ENCODE results near the gene NAT8. TPM values are rescaled to one million over a fixed set of nuclear protein-coding genes. Genes with fewer than 3 reads are reported as not detected.

Gene NAT8
- total RNA-seq, 6 donors from 2014 or later: not detected

- no peaks in the 10 kb centered on the region for H3K27me3 ChIP-seq
- H3K9me3 ChIP-seq: no peaks in the 10 kb centered on the region
- no peak overlapping the region for H3K4me3 ChIP-seq
- peaks cover 4 to 47% (median 24%) of the 10 kb centered on the region in 4 donors for H3K36me3 ChIP-seq
- no peak overlapping the region for H3K27ac ChIP-seq
- 96 to 98% methylated on average over 5 of the region's 5 CpGs for WGBS, 2 donors
- no peak for DNase-seq
- ATAC-seq (ENCODE audit: low FRiP score in 2 of 2): no peak
- TF ChIP-seq EP300 (IDR thresholded peaks at IDR 0.05): no peak
- no peak for TF ChIP-seq POLR2AphosphoS5 (IDR thresholded peaks at IDR 0.05)
- TF ChIP-seq POLR2A (IDR thresholded peaks at IDR 0.05): no peak
- TF ChIP-seq CTCF (IDR thresholded peaks at IDR 0.05): no peak
- H3K4me1 ChIP-seq: no peaks in the 10 kb centered on the region
Measured at GRCh38 chr2:73601780-73602179, 40.4 kb downstream of the NAT8 start.

- Histone ChIP-seq H3K27ac (no peak overlapping the region), H3K36me3 (no peaks in the 10 kb centered on the region), H3K4me3 (no peak overlapping the region), H3K27me3 (no peaks in the 10 kb centered on the region), H3K9me3 (no peaks in the 10 kb centered on the region), H3K4me1 (no peaks in the 10 kb centered on the region)
- 96 to 99% methylated on average over 2 of the region's 2 CpGs for WGBS, 2 donors
- ATAC-seq (ENCODE audit: low FRiP score in 2 of 2) (no peak), DNase-seq (no peak)
- no peak for TF ChIP-seq POLR2A (IDR thresholded peaks at IDR 0.05)
- TF ChIP-seq EP300 (IDR thresholded peaks at IDR 0.05): no peak
- no peak for TF ChIP-seq POLR2AphosphoS5 (IDR thresholded peaks at IDR 0.05)
- TF ChIP-seq CTCF (IDR thresholded peaks at IDR 0.05): no peak
Measured at GRCh38 chr2:73594251-73594650, 48.0 kb downstream of the NAT8 start.

- Histone ChIP-seq H3K4me3 (no peak overlapping the region), H3K9me3 (no peaks in the 10 kb centered on the region), H3K4me1 (no peaks in the 10 kb centered on the region), H3K36me3 (no peaks in the 10 kb centered on the region), H3K27ac (no peak overlapping the region), H3K27me3 (no peaks in the 10 kb centered on the region)
- WGBS, 2 donors: 98 to 100% methylated on average over 2 of the region's 2 CpGs
- DNase-seq: no peak
- no peak for ATAC-seq (ENCODE audit: low FRiP score in 2 of 2)
- TF ChIP-seq CTCF (IDR thresholded peaks at IDR 0.05) (no peak), POLR2AphosphoS5 (IDR thresholded peaks at IDR 0.05) (no peak), POLR2A (IDR thresholded peaks at IDR 0.05) (no peak), EP300 (IDR thresholded peaks at IDR 0.05) (no peak)
Measured at GRCh38 chr2:73593680-73594079, 48.5 kb downstream of the NAT8 start.

Other genes starting within 250 kb of the NAT8 start
- 10 to 100 TPM in 4 of 6 donors, 1 to 10 TPM in 2; 4.7 to 19.0 (median 13.4) TPM for gene TPRKB, start 94.9 kb upstream of the NAT8 start, total RNA-seq
- gene DUSP11, start 137.7 kb upstream of the NAT8 start, total RNA-seq: 10 to 100 TPM; 14.2 to 40.9 (median 19.7) TPM
- gene C2orf78, start 141.8 kb upstream of the NAT8 start, total RNA-seq: not detected
- 10 to 100 TPM; 22.8 to 41.7 (median 28.3) TPM for gene STAMBP, start 186.5 kb upstream of the NAT8 start, total RNA-seq